ENCODE measurements around the gene CDH15.

CDH15 gene

DNA sequence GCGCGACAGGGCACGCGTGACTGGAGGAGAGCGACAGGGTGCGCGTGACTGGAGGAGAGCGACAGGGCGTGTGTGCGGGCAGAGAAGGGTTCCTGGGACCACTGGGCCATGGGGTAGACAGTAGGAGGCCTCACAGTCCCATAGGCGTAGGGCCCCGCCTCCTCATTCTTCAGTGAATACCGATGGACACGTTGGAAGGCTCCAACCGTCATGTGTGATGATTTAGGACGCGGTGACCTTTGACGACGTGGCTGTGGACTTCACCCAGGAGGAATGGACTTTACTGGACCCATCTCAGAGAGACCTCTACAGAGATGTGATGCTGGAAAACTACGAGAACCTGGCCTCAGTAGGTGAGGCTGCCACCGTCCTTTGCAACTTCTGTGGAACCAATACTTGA is 51.4 kb downstream of the CDH15 start:
- no peak for DNase-seq (ENCODE audit: low spot score)
- in situ Hi-C loops (cut with MboI; ENCODE audit: low pct_unique_long_range_greater_than_20kb, low sequenced_read_pairs, unreplicated experiment) = no loop called here
- TF ChIP-seq, protein P1, sequence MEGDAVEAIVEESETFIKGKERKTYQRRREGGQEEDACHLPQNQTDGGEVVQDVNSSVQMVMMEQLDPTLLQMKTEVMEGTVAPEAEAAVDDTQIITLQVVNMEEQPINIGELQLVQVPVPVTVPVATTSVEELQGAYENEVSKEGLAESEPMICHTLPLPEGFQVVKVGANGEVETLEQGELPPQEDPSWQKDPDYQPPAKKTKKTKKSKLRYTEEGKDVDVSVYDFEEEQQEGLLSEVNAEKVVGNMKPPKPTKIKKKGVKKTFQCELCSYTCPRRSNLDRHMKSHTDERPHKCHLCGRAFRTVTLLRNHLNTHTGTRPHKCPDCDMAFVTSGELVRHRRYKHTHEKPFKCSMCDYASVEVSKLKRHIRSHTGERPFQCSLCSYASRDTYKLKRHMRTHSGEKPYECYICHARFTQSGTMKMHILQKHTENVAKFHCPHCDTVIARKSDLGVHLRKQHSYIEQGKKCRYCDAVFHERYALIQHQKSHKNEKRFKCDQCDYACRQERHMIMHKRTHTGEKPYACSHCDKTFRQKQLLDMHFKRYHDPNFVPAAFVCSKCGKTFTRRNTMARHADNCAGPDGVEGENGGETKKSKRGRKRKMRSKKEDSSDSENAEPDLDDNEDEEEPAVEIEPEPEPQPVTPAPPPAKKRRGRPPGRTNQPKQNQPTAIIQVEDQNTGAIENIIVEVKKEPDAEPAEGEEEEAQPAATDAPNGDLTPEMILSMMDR (IDR thresholded peaks at IDR 0.05; ENCODE audit: extremely low read depth, insufficient read depth, missing control alignments) = no peak

DNA sequence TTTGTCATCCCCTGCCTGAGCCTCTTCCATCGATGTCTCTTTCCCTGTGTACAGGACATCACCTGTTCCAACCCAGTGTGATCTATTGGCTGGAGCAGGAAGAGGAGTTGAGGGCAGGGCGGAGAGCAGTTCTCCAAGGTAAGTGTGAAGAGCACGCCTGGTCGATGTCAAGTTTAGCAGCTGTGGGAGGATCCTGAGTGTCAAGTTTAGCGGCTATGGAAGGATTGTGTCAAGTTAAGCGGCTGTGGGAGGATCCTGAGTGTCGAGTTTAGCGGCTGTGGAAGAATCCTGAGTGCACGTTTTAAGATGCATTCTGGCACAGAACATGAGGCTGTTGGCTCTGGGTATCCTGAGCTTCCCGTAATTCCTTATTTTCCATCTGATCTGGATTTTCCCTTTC is 53.1 kb downstream of the CDH15 start:
- in situ Hi-C loops (cut with MboI; ENCODE audit: low pct_unique_long_range_greater_than_20kb, low sequenced_read_pairs, unreplicated experiment) = no loop called here
- DNase-seq (ENCODE audit: low spot score) = no peak
- TF ChIP-seq, protein P1 (IDR thresholded peaks at IDR 0.05; ENCODE audit: extremely low read depth, insufficient read depth, missing control alignments) = no peak

DNA sequence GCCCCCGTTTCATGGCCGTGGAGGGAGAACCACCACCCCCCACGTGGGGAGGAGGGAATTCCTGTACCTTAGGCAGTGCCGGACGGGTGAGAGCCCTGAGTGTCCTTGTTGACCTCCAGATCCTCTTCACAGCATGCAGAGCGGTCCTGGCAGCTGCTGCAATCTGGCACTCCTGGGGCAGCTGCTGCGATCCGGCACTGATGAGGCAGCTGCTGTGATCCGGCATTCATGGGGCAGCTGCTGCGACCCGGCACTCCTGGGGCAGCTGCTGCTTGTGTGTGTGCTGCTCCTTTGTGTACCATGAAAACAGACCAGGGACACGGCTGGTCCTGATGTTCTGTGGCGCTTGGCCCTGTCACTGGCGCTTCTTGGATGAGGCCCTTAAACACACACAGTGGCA is 58.7 kb downstream of the CDH15 start:
- no peak for DNase-seq (ENCODE audit: low spot score)
- in situ Hi-C loops (cut with MboI; ENCODE audit: low pct_unique_long_range_greater_than_20kb, low sequenced_read_pairs, unreplicated experiment) = no loop called here
- TF ChIP-seq, protein P1 (IDR thresholded peaks at IDR 0.05; ENCODE audit: extremely low read depth, insufficient read depth, missing control alignments) = no peak

DNA sequence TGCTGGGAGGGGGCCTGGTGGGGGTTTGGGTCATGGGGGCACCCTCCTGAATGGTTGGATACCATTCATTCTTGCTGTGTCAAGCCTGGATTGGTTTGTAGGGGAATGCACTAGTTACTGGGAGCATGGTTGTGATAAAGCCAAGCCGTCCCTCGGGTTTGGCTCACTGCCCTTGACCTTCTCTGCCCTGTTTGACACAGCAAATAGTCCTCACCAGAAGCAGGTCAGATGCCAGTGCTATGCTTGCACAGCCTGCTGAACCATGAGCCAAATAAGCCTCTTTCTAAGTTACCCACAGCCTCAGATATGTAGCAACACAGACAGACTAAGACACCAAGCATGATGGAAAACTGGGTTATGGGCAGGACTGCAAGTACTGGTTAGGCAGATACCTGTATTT is 60.6 kb downstream of the CDH15 start:
- in situ Hi-C loops (cut with MboI; ENCODE audit: low pct_unique_long_range_greater_than_20kb, low sequenced_read_pairs, unreplicated experiment) = no loop called here
- TF ChIP-seq, protein P1 (IDR thresholded peaks at IDR 0.05; ENCODE audit: extremely low read depth, insufficient read depth, missing control alignments) = no peak
- no peak for DNase-seq (ENCODE audit: low spot score)

DNA sequence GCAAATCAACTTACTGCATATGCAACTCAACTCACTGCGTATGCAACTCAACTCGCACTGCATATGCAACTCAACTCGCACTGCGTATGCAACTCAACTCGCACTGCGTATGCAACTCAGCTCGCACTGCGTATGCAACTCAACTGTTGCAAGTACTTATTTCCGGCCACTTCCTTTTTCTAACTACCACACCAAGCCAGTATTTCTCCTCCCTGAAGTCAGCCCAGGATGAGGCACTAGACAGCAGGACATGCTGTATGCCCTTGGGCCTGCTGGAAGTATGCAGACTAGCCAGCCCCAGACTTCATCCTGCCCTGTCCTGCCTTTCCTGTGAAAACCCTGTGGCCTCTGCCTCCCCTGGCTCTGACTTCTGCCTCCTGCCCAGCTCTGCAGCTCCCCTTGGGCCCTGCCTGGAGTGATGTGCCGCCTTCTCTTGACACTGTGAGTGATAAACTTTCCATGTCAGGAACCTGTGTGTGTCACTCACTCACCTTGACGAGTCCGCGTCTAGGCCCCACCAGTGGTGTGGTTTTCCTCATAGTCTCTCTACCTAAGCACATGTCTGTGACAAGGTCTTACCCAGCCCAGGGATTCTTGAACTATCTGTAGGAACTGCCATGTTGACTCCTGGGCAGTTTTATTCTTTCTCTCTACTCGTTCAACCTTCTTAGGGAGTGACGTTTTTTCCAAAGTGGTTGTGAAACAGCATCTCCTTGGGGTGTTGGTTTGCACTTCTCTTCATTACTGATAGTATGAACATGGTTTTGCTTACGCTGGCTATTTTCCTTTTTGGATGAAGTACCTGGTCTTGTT is 62.3 kb downstream of the CDH15 start:
- TF ChIP-seq, protein P1 (IDR thresholded peaks at IDR 0.05; ENCODE audit: extremely low read depth, insufficient read depth, missing control alignments) = no peak
- in situ Hi-C loops (cut with MboI; ENCODE audit: low pct_unique_long_range_greater_than_20kb, low sequenced_read_pairs, unreplicated experiment) = no loop called here
- DNase-seq (ENCODE audit: low spot score) = no peak

DNA sequence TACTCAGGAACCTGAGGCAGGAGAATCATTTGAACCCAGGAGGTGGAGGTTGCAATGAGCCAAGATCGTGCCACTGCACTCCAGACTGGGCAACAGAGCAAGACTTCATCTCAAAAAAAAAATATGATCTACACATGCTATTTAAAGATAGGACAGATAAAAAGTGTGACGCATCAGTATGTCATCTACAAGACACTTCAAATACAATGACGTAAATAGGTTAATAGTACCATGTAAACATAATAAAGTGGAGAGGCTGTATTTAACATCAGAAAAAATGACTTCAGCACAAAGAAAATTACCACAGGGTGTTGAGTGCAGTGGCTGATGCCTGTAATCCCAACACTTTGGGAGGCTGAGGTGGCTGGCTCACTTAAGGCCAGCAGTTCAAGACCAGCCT is 66.2 kb downstream of the CDH15 start:
- in situ Hi-C loops (cut with MboI; ENCODE audit: low pct_unique_long_range_greater_than_20kb, low sequenced_read_pairs, unreplicated experiment) = no loop called here
- DNase-seq (ENCODE audit: low spot score) = no peak
- TF ChIP-seq, protein P1 (IDR thresholded peaks at IDR 0.05; ENCODE audit: extremely low read depth, insufficient read depth, missing control alignments) = no peak

Measured in GM13977 (cell line).